SH-SY5Y (cell line): ENCODE measurements around the gene RFX5.

Experiments used
- GATA2 ChIP-seq: IDR thresholded peaks from 2 replicates; pipeline ENCODE4 v1.6.1; 2011; ENCODE audit warnings: mild to moderate bottlenecking, low read depth, low read length
- GATA3 ChIP-seq: IDR thresholded peaks from 2 replicates; pipeline ENCODE4 v1.6.1; 2011; ENCODE audit warnings: low read depth, mild to moderate bottlenecking, low read length, moderate library complexity

DNA sequence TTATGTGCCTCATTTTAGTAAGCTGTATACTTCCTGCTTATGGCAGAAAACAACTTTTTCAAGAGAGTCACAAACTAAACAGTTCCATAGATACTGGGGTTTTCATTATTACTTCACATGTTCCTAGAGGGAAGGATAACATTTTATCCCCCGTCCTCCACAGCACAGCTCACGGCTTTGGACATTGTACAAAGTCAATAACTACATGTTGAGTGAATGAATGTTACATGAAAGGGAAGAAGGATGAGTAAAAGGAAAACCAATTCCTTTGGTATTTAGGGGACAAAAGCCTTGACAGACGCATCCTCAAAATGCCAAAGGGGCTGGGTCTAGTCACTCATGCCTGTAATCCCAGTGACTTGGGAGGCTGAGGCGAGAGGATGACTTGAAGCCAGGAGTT is 34.6 kb downstream of the RFX5 start:
- TF ChIP-seq GATA3, result no peak
- TF ChIP-seq GATA2, result no peak
